GM21423 (cell line): ENCODE measurements around the gene SPDYE2B.
"Not testable (repeated sequence)": the region's sequence is repeated elsewhere in the genome, so short reads cannot be mapped to it uniquely, and the experiment has no call there.

ENCODE experiments used
- ATAC-seq: cut with Tn5 transposase; IDR thresholded peaks from one replicate; pipeline ENCODE4 v1.9.1; 2021; ENCODE audit warnings: mild to moderate bottlenecking, moderate library complexity; ENCODE audit not compliant: unreplicated experiment

Gene SPDYE2B

DNA sequence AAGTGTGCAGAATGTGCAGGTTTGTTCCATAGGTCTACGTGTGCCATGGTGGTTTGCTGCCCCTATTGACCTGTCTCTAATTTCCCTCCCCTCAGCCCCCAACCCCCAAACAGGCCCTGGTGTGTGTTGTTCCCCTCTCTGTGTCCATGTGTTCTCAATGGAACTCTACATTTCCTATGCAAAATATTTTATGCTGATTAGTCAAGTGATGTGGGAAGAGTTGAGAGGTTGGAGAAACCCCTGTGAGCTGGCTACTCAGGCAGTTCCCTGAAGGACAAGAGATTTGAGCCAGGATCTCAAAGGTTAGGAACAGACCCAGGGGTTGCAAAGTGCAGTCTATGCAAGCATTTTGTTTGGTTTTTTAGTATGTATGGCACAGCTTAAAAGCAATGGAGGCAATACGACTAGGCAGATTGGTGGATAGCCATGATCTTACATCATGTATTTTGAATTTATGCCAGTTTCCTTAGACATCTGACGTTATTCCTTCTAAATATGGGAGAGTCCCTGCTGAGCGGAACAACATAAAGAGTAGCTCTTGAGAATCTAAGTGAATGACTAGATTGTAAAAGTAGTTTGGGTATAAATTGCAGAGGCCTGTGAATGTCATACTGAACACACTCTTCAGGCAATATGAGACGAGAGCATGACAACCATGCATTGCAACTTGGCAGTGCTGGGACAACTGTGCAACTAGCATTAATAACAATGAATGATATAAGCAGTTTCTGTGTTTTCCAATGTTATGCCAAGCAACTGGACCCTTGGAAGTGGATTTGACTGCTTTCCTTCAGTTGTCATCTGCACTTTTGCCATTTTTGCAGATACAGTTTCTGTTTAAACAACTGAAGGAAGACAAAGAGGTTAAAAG lies 47.8 kb downstream of the SPDYE2B start:
- ATAC-seq, result not testable (repeated sequence)

DNA sequence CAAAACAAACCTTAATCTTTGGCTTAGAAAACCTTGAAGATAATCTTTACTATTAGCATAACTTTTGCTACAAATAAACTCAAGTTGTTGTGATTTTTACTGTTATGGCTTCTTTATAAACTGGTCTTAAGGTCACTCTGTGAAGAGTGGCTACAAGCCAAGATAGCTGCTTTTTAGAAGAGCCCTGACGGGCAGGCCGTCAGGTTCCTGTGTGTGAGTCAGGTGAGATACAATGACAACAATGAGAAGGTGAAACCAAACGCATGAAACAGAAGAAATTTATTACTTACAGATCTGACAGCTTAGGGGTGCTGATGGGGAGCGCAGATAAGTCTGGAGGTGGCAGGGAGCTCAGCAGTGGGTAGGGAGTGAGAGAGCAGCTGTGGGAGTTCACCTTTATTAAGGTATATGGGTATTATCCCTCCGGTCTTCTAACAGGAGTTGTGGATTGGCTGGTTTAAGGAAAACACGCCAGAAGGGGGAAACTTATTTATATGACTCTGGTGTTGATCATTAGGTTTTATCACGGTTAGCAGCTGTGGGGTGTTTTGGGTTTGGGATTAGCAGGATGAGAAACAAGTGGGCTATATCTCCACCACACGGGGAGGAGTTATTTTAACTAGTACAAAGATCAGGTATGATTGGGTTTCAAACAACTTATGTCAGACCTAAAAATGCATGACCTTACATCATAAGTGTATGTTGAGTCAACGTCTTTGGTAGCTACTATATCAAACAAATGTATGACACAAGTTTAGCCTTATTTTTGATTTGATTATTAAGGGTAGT lies 49.0 kb downstream of the SPDYE2B start:
- not testable (repeated sequence) for ATAC-seq
